GM10266 (cell line): ENCODE results near the gene AKAP5.

Experiments
- DNase-seq: peaks from one replicate; pipeline ENCODE4 v3.0.0; 2012; ENCODE audit errors: extremely low spot score
- TF ChIP-seq, protein P1 (sequence below): IDR thresholded peaks from 2 replicates; pipeline ENCODE4 v1.5.1; 2012; ENCODE audit warnings: mild to moderate bottlenecking, low read depth; ENCODE audit not compliant: control insufficient read depth, insufficient read depth; ENCODE audit errors: missing control alignments

Gene AKAP5

DNA sequence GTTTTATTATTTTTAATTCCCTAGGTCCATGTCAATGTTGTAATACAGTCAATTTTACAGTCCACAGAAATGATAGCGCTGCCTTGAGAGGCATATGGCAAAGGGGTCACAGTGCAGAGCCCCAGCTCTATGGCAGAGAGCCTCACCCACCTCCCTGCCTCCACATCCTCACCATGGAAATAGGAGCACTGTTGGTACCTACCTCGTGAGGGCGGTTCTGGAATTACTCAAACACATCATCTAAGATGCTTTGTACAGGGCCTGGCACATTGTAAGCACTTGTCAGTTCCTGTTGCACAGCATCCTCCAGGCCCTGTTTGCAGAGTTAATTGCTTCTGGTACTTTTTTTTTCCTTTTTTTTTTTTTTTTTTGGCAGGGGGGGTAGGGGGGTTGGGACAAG, 4.1 kb upstream of the AKAP5 start:
- DNase-seq: no peak
- TF ChIP-seq, protein P1, sequence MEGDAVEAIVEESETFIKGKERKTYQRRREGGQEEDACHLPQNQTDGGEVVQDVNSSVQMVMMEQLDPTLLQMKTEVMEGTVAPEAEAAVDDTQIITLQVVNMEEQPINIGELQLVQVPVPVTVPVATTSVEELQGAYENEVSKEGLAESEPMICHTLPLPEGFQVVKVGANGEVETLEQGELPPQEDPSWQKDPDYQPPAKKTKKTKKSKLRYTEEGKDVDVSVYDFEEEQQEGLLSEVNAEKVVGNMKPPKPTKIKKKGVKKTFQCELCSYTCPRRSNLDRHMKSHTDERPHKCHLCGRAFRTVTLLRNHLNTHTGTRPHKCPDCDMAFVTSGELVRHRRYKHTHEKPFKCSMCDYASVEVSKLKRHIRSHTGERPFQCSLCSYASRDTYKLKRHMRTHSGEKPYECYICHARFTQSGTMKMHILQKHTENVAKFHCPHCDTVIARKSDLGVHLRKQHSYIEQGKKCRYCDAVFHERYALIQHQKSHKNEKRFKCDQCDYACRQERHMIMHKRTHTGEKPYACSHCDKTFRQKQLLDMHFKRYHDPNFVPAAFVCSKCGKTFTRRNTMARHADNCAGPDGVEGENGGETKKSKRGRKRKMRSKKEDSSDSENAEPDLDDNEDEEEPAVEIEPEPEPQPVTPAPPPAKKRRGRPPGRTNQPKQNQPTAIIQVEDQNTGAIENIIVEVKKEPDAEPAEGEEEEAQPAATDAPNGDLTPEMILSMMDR: no peak

DNA sequence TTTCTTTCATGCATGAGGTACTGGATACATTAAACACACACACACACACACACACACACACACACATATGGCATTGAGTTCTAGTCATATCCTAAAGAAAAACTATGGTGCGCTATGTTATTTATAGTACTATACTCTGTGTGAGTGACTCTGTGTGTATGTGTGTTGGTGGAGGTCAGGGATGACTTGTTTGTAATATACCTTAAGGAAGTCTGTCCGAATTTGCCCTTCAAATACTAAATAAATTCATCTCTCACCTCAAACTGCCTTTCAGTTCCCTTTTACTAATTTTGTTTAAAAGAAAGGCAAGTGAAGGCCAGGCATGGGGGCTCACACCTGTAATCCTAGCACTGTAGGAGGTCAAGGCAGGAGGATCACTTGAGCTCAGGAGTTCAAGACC, 2.1 kb upstream of the AKAP5 start:
- peak; percentile 32 for DNase-seq
- TF ChIP-seq, protein P1: no peak

DNA sequence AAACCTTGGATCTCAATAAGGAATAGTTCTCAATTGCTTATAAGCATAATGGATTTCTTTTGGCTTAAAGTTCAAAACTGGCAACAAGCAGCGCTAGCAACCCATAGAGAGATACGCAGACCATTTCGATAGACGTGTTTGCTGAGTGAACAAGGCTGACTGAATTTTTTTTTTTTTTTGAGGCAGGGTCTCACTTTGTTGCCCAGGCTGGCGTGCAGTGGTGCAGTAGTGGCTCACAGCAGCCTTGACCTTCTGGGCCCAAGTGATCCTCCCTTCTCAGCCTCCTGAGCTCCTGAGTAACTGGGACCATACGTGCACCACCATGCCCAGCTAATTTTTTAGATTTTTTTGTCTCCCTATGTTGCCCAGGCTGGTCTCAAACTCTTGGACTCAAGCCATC, 1.4 kb upstream of the AKAP5 start:
- TF ChIP-seq, protein P1: no peak

DNA sequence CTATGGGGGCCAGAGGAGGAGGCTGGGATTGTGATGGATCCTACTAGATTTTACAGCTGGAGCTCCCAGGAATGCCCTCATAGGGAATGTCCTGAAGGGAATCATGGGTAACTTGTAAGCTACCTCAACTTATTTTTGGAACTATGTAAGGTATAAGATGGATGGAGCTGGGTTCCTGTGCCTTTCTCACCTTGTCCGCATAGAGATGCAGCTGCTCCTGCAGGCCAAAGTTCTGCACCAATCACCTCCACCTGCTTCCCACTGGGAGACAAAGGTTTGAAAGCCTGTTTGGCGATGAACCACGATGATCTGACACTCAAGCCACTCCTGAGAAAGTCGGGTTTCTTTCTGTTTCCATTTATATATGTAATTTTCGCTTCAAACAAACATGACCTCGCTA, 648 bp upstream of the AKAP5 start:
- peak; percentile 29 for DNase-seq
- TF ChIP-seq, protein P1: no peak

More for the DNA sequence above, 1.4 kb upstream of the AKAP5 start:
- no peak for DNase-seq

DNA sequence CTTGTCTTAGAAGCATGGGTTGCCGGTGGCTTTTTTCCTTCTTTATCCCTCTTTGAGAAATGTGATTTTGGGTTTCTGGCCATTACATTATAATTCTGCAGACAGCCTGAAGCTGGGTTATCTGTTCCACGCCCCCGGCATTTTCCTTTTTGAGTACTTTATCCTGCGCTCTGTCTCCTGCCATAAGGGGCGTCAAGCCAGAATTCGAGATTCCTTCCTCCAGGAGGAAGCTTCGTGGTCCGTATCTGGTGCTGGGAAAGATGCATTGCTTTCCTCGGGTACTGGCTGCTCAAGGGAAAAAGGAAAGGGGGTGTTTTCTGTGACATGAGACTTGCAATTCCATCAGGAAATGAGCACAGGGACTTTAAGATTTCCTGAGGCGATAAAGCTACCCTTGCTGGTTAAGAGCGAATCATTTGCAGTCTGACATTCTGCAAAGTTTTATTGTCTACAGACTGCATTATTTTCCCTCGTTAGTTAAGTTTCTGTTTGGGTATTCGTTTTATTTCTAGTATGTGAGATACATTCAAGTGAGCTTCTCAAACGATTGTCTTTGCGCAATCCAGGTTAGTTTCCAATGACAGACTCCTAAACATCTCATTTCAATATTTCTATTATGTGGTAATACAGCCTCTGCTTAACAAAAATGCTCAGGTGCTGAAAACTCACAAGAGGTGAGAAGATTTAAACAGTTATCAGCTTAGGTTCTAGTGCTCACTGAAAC, 694 bp downstream of the AKAP5 start:
- TF ChIP-seq, protein P1: no peak
- no peak for DNase-seq

DNA sequence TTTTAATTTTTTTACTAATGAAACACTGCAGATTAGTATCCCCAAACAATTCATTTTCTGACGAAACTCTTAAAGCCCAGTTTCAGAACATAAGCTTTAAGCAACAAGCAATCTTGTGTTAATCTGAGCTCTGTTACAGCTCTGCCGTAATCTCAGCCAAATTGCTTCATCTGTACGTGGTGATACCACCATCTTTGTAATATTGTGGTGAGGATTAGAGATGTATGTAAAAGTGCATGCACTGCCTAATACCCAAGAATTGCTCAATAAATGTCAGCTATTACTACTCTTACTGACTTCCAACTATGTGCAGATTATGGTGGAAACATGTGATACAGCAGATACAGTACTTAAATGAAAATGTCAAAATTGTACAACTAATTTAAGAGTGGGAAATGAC, 1.8 kb downstream of the AKAP5 start:
- TF ChIP-seq, protein P1: no peak
- DNase-seq: no peak

DNA sequence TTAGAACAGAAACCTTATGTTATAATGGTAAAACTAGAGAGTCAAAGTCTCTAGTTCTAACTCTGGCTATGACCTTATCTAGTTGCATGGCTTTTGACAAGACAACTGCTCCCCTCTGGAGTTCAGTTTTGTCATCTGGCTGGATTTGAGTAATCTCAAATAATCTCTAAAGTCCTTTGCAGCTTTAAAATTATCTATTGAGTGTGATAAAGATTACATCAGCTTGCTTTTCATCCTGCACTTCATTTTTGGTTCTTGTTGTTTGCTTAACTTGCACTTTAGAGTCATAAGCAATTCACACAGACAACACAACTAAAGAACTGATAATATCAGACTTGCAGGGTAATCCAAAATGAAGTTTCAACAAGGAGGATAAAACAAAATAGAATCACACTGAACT, 2.3 kb downstream of the AKAP5 start:
- DNase-seq: no peak
- TF ChIP-seq, protein P1: no peak
